NCI-H2107 treated with DMSO at 0.1 percent for 48 hours (cell line): ENCODE results near the gene LOXL3.
"Not testable (repeated sequence)": the region's sequence is repeated elsewhere in the genome, so short reads cannot be mapped to it uniquely, and the experiment has no call there.

Source experiments
- DNase-seq: peaks from one replicate; lab custom pipeline; 2025; ENCODE audit not compliant: unreplicated experiment; lab: John Stamatoyannopoulos, UW

Gene LOXL3

GRCh38 chr2:74493546-74493945, 60.2 kb downstream of the LOXL3 start:
- DNase-seq: no peak

DNA sequence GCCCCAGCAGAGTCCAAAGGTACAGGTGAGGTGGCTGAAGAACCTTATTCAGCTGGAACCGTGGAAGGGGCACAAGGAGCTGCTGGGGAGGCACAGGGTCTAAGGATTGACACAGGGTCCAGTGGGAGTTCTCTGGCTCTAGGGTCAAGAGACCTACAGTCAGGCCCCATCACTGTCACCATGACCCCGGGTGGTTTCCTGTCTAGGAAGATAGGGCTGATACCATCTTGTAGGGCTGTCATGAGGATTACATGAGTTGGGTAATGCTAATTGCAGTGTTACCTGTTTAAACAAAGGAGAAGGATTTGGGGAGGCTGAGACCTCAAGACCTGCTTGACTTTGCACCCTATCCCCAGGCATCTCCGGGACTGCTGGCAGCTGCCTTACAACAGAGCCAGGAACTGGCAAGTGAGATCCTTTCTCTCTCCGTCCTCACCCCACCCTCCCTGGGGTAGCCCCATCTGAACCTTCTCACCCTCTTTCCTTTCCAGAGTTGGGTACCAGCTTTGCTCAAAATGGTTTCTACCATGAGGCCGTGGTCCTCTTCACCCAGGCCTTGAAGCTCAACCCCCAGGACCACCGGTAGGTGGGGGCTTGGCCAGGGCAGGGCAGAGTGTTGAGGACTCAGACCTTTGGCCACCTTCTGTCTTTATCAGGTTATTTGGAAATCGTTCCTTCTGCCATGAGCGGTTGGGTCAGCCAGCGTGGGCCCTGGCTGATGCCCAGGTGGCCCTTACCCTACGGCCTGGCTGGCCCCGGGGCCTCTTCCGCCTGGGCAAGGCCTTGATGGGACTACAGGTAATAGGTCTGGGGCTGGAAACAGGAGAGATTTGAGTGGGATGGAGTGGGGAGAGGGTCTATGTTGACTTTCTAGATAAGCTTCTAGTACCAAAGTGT, 61.8 kb downstream of the LOXL3 start:
- no peak for DNase-seq

- DNase-seq: no peak
These were observed 63.8 kb downstream of the LOXL3 start for GRCh38 chr2:74489906-74490305.

DNA sequence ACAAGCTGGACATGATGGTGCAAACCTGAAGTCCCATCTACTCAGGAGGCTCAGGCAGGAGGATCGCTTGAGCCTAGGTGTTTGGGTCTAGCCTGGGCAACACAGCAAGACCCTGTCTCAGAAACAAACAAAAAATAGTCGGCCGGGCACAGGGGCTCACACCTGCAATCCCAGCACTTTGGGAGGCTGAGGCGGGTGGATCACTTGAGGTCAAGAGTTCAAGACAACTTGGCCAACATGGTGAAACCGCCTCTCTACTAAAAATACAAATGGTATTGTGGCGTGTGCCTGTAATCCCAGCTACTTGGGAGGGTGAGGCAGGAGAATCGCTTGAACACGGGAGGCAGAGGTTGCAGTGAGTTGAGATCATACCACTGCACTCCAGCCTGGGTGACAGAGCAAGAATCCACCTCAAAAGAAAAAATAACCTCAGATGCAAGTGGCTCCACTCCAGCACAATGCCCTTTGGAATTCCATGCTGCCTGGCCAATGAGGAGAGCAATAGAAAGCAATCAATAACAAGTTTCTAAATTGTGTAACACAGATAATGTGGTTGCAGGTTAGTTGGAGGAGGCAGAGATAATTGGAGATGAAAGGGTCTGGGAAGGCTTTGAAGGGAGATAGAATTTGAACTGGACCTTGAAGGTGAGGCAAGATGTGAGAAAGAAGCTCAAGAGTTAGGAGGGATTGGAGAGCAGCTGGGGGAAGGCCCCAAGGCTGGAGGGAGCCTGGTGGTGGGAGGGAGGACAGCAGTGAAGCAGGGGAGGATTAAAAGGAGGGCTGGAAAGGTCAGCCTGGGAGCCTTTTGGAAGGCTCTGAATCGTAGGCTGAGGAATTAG, 64.9 kb downstream of the LOXL3 start:
- no peak for DNase-seq

DNA sequence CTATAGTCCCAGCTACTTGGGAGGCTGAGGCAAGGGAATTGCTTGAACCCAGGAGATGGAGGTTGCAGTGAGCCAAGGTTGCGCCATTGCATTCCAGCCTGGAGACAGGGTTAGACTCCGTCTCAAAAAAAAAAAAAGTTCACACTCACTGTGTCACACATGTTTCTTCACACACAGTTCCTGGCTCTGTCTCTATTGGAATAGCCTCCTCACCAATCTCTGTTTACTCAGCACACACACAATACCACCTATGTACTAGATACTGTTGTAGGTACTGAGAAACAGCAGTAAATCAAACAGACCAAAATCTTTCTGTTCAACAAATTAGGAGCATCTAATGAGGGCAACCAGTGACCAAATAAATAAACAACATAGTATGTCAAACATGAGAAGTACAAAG, 67.6 kb downstream of the LOXL3 start:
- DNase-seq: no peak

- DNase-seq: not testable (repeated sequence)
These were observed 70.0 kb downstream of the LOXL3 start for GRCh38 chr2:74483675-74484164.

- peak; percentile 97 for DNase-seq
These were observed 70.7 kb downstream of the LOXL3 start, which contains the start of the genes CCDC142 and TTC31 for GRCh38 chr2:74482801-74483674. TSS of gene CCDC142 (minus strand) at chr2:74482998. CDS start at chr2:74482837, 161 bp downstream. TSS of gene TTC31 (plus strand) at chr2:74483081. CDS start at chr2:74483096, 15 bp downstream.
